NCI-H1694 (cell line): Measurements from ENCODE around the gene PAFAH2.

Experiments
- DNase-seq: peaks from one replicate; lab custom pipeline; 2025; lab: John Stamatoyannopoulos, UW

Gene PAFAH2

DNA sequence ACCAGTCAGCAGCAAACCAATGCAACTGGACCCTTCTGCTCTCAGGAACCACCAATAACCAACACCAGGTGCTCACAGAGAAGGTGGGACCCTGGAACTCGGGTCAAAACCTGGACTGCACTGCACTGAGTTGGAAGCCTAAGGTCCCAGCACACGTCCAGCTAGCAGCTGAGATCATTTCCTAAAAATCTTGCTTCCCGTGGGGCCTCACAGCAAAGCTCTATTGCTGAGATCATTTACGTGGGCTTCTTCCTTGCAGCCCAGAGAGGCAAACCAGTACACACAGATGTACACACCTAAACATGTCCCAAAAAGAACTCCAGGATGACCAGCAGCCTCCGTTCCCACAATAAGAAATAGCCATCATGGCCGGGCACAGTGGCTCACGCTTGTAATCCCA is 68.8 kb downstream of the PAFAH2 start:
- DNase-seq, result no peak

- peak; percentile 75 for DNase-seq
These were observed 70.2 kb downstream of the PAFAH2 start for GRCh38 chr1:25927521-25928265.

- DNase-seq, result no peak
These were observed 70.9 kb downstream of the PAFAH2 start for GRCh38 chr1:25926731-25927496.

- DNase-seq, result no peak
These were observed 73.4 kb downstream of the PAFAH2 start for GRCh38 chr1:25924454-25924853.

- peak; percentile 65 for DNase-seq
These were observed 74.8 kb downstream of the PAFAH2 start for GRCh38 chr1:25922971-25923552.

GRCh38 chr1:25922056-25922970 is 75.5 kb downstream of the PAFAH2 start:
- peak; percentile 76 for DNase-seq

DNA sequence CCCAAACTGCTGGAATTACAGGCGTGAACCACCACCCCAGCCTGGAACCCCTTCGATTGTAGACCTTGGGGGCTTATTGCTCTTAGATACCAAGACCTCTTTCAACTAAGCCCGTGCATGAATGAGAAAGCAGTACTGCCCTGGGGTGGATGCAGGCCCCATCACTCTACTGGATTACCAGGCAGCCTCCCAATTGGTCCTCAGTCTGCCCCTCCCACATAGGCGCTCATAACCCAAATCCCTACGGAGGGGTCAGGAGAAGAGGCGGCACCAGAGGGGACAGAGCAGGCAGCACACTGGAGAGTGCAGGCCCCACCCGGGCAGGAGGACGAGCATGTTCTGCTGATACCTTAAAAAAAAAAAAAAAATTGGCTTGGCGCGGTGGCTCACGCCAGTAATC is 79.2 kb downstream of the PAFAH2 start:
- no peak for DNase-seq

GRCh38 chr1:25917996-25918395 is 79.9 kb downstream of the PAFAH2 start:
- DNase-seq, result no peak

DNA sequence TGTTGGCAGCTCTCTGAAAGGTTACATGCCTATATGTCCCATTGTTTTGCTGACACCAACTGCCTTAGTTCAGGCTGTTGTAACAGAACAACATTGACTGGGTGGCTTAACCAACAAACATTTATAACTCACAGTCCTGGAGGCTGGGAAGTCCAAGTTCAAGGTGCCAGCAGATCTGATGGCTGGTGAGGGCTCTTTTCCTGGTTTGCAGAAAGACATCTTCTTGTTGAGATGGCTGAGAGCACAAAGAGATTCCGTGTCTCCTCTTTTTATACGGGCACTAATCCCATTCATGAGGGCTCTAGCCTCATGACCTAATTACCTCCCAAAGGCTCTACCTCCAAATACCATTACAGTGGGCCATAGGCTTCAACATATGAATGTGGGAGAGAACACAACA is 81.4 kb downstream of the PAFAH2 start:
- DNase-seq, result no peak

DNA sequence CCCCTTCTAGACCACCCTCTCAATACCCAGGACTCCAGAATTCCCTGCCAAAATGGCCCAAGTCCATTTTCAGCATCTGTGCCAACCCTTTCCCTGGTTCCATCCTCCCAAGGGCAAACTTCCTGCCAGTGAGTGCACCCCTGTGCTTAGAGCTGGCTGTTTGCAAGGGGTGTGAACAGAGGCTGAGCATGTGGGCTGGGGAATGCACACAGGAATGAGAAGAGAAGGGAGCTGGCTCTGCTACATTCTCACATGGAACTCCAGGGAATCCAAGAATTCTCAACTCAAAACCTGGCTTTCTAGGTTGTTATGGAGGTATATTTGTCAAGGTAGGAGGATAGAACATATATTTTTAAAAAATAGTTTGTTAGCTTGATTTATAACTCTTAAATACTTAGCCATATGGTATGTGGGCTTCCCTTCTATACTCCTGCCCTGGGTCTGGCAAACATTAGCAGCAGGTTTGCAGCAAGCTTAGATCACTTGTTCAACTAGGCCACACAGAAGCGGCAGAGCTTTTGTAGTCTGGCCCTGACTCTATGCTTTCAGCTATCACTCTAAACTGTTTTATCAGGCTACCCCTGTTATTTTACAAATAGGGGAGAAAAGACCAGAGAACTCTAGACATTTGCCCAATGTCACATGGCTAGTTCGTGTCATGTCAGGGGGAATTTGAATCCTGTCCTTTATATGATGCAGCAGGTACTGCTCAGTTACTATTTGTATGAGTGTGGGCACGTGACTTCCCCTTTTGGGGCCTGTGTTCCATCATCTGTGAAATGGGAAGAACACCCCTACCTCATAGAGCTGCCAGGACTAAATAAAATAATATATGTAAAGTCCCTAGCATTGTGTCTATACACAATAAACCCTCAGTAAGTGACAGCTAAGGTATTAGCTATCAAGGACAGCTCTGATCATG is 83.5 kb downstream of the PAFAH2 start:
- DNase-seq, result peak; percentile 59

- DNase-seq, result no peak
These were observed 84.7 kb downstream of the PAFAH2 start for GRCh38 chr1:25913206-25913605.

DNA sequence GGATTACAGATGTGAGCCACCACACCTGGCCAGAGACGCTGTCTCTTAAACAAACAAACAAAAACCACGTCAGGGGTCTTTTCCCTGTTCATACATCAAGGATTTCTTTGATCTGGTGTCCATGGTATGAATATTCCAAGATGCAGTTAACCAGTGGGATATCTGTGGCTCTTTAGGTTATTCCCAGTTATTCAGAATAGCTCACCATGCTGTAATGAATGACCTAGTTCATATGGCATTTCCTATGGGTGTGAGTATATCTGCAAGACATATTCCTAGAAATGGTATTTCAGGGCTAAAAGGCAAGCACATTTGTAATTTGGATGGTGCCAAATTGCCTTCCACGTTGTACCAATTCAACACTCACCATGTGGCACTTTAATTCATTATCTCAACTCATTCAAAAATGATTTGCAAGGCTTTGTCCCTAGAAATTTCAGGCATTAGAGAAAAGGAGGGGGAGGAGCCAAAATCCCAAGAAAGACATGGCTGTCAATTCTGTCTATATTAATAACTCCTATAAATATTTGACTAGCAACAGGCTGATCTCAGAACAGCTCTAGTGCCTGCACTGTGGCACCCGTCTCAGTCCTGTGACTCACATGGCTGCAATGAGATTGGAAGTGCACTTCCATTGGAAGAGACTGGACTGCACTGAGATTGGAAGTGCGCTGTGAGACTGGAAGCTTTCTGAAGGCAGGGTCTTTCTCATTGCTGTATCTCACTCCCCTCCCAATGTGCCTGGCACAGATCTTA is 85.6 kb downstream of the PAFAH2 start:
- DNase-seq, result no peak

DNA sequence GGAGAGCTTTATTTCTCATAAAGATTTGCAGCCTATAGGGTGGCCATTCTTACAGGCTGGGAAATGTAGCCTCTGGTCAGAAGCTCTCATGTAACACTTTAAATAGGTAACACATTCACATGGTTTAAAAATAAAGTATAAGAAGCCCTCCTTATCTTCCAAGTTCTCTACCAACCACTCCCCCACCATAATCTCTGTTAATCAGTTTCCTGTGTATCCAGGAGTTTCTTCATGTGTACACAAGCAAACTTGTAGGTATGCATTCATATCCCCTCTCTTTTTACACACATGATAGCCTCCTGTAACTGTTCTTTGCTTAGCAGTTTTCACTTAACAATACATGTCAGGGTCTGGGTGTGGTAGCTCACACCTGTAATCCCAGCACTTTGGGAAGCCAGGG is 86.7 kb downstream of the PAFAH2 start:
- DNase-seq, result no peak
